Activated T-helper 1 cell treated with anti-CD3 and anti-CD28 coated beads, Interleukin-12 subunit alpha, Interleukin-12 subunit beta, Interleukin-2, Interleukin-4 antibody, amounts not matched to agents 30 ng/mL and 10 ng/mL and 1 ng/mL, durations not matched to agents 14 hours and 24 hours and 36 hours (primary cell): ENCODE results near the gene CD34. TPM values are rescaled to one million over a fixed set of nuclear protein-coding genes. Genes with fewer than 3 reads are reported as not detected.

Source experiments
- DNase-seq: peaks from one replicate; pipeline ENCODE4 v3.0.0; 2021; ENCODE audit warnings: low spot score
- H3K27ac Mint-ChIP-seq: one replicate; pipeline ENCODE4 v1.8.0; 2021; ENCODE audit warnings: mild to moderate bottlenecking, mixed read lengths
- H3K27me3 Mint-ChIP-seq: one replicate; pipeline ENCODE4 v1.8.0; 2022; ENCODE audit warnings: mild to moderate bottlenecking, moderate library complexity, mixed read lengths; ENCODE audit not compliant: insufficient read depth
- H3K36me3 Mint-ChIP-seq: one replicate; pipeline ENCODE4 v1.8.0; 2021; ENCODE audit warnings: low read depth, mixed read lengths
- H3K4me1 Mint-ChIP-seq: one replicate; pipeline ENCODE4 v1.8.0; 2021; ENCODE audit warnings: low read depth, mixed read lengths
- H3K4me3 Mint-ChIP-seq: one replicate; pipeline ENCODE4 v1.8.0; 2021; ENCODE audit warnings: mild to moderate bottlenecking, moderate library complexity, mixed read lengths
- H3K9me3 Mint-ChIP-seq: one replicate; pipeline ENCODE4 v1.8.0; 2021; ENCODE audit warnings: mixed read lengths
- intact Hi-C: fragments of 100-400 bp; cut with micrococcal nuclease; formaldehyde crosslinking; loops from one replicate; pipeline ENCODE4 v1.15.1; 2024
- total RNA-seq: library from RNA; stranded (reverse); gene quantifications from 2 replicates; pipeline ENCODE4 v1.2.3, GENCODE V29; 2022

Gene CD34
- total RNA-seq, 1 donor from 2014 or later, result not detected

DNA sequence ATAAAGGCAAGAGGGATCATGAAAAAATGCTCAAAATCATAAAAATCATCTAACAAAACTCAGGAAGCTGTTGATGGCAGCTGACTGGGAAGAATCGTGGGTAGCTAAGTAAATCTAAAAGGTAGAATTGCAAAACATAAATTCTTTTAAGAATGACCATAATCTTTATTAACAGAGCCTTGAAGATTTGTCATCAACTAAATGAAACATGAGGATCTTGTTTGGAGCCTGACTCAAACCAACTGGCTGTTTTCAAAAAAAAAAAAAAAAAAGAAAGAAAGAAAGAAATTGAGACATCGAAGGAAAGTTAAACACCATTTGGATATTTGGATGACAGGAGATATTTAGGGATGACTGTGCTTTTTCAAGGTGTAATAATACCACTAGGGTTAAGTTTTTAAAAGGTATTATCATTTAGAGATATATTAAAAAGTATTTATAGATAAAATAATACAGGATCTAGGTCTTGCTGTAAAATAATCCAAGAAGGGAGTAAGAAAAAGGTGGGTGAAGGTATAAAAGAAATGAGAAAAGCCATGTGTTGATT is 48.6 kb downstream of the CD34 start:
- H3K36me3 Mint-ChIP-seq, result peaks cover 44% of the 10 kb centered on the region
- peak overlapping the region; percentile 87 for H3K27ac Mint-ChIP-seq
- intact Hi-C loops, result no loop called here
- no peaks in the 10 kb centered on the region for H3K27me3 Mint-ChIP-seq
- no peak for DNase-seq
- H3K4me1 Mint-ChIP-seq, result peaks cover 3% of the 10 kb centered on the region
- H3K9me3 Mint-ChIP-seq, result no peaks in the 10 kb centered on the region
- H3K4me3 Mint-ChIP-seq, result peak overlapping the region; percentile 66

- intact Hi-C loops, result loop anchor here (1.0 kb wide), 1 partner anchor 12 kb away; no protein-coding TSS in a partner anchor
- Mint-ChIP-seq H3K27ac (peak overlapping the region; percentile 87), H3K4me1 (peaks cover 10% of the 10 kb centered on the region), H3K4me3 (peak overlapping the region; percentile 66), H3K27me3 (no peaks in the 10 kb centered on the region), H3K36me3 (peaks cover 43% of the 10 kb centered on the region), H3K9me3 (no peaks in the 10 kb centered on the region)
- DNase-seq, result peak; percentile 50
Measured at GRCh38 chr1:207861442-207862177, 49.3 kb downstream of the CD34 start.

- intact Hi-C loops, result no loop called here
- Mint-ChIP-seq H3K36me3 (peaks cover 42% of the 10 kb centered on the region), H3K4me3 (no peak overlapping the region), H3K27ac (no peak overlapping the region), H3K4me1 (peaks cover 20% of the 10 kb centered on the region), H3K9me3 (no peaks in the 10 kb centered on the region), H3K27me3 (no peaks in the 10 kb centered on the region)
- DNase-seq, result no peak
Measured at GRCh38 chr1:207860531-207860930, 50.4 kb downstream of the CD34 start.

- H3K4me1 Mint-ChIP-seq, result peaks cover 29% of the 10 kb centered on the region
- intact Hi-C loops, result no loop called here
Measured at GRCh38 chr1:207858806-207859205, 52.1 kb downstream of the CD34 start.

DNA sequence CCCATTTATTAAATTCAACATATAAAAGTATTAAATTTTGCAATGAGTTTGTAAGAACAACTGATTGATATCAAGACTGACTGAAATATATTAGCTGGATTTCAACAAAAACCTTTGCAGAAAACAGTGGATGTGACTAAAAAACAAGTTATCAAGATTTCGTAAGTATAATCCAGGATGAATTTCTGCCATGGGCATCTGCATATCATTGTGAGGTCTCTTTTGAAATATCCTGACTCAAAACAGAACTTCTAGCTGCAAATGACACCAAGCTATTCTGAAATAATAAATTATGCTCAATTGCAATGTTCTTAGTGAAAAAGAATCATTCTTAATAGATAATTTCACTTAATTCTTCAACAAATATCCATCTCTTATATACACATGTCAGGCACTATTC is 52.6 kb downstream of the CD34 start:
- no peak for DNase-seq
- intact Hi-C loops, result no loop called here
- H3K27ac Mint-ChIP-seq, result no peak overlapping the region
- H3K4me3 Mint-ChIP-seq, result no peak overlapping the region
- no peaks in the 10 kb centered on the region for H3K27me3 Mint-ChIP-seq
- H3K36me3 Mint-ChIP-seq, result peaks cover 36% of the 10 kb centered on the region
- no peaks in the 10 kb centered on the region for H3K9me3 Mint-ChIP-seq
- peaks cover 35% of the 10 kb centered on the region for H3K4me1 Mint-ChIP-seq

More at GRCh38 chr1:207858806-207859205, 52.1 kb downstream of the CD34 start:
- Mint-ChIP-seq H3K36me3 (peaks cover 39% of the 10 kb centered on the region), H3K4me3 (no peak overlapping the region), H3K27me3 (no peaks in the 10 kb centered on the region), H3K9me3 (no peaks in the 10 kb centered on the region), H3K27ac (no peak overlapping the region)
- DNase-seq, result no peak

- intact Hi-C loops, result no loop called here
- Mint-ChIP-seq H3K9me3 (no peaks in the 10 kb centered on the region), H3K36me3 (peaks cover 32% of the 10 kb centered on the region), H3K4me1 (peaks cover 41% of the 10 kb centered on the region), H3K4me3 (no peak overlapping the region), H3K27me3 (no peaks in the 10 kb centered on the region), H3K27ac (no peak overlapping the region)
- no peak for DNase-seq
Measured at GRCh38 chr1:207857447-207857846, 53.5 kb downstream of the CD34 start.

DNA sequence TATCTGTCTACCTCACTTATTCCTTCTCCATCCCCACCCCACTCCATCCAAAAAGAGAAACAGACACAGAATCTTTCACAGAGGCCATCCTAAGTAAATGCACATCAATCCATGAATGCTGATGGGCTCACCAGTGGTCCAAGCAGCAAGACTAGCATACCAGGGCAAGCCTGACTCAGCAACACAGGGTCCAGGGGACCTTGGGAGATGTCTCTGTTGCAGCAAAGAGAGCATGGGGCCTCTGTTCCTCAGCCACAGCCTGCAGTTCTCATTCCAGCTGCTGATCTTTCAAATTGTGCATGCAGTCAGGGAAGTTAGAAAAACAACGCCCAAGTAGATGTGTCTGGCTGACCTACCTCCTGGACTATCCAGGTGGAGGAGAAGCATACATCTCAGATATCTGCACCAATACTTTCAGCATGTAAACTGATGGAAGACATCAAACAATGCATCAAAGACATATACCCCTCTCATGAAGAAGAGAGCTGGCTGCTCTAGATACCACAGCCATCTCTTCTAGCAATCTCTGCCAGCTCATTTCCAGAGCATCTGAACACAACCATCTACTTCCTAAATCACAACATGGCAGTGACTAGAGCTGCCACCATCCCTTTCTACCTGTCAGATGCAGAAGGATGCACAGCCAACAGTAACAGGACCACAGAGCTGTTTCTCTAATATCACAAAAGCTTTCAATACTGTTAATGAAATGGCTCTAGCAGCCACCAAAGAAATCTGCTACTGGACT is 54.5 kb downstream of the CD34 start:
- Mint-ChIP-seq H3K4me3 (no peak overlapping the region), H3K27me3 (no peaks in the 10 kb centered on the region), H3K9me3 (no peaks in the 10 kb centered on the region), H3K36me3 (peaks cover 30% of the 10 kb centered on the region), H3K27ac (peak overlapping the region; percentile 37), H3K4me1 (peaks cover 48% of the 10 kb centered on the region)
- intact Hi-C loops, result no loop called here
- DNase-seq, result no peak

DNA sequence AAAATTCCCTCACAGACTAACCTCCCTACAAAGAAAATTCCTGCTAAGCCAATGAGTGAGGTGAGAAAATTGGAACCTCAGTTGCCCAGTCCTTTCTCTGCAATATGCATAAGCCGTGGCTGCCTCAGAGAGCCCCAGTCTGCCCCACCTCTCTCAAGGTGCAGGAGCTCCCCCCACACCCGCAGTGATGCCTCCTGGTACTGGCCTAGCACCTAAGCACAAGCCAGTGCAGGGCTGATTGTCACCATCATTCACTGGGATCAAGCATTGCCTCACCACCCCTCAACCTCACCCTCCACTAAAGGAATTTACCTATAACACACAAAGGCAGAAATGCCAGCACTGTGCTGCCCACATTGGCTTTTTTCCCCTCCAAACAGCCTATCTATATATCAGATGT is 56.9 kb downstream of the CD34 start:
- Mint-ChIP-seq H3K4me3 (no peak overlapping the region), H3K4me1 (peaks cover 72% of the 10 kb centered on the region), H3K27me3 (no peaks in the 10 kb centered on the region), H3K27ac (no peak overlapping the region), H3K9me3 (no peaks in the 10 kb centered on the region), H3K36me3 (peaks cover 38% of the 10 kb centered on the region)
- intact Hi-C loops, result no loop called here
- no peak for DNase-seq

GRCh38 chr1:207853372-207853757 is 57.6 kb downstream of the CD34 start:
- H3K27me3 Mint-ChIP-seq, result no peaks in the 10 kb centered on the region

DNA sequence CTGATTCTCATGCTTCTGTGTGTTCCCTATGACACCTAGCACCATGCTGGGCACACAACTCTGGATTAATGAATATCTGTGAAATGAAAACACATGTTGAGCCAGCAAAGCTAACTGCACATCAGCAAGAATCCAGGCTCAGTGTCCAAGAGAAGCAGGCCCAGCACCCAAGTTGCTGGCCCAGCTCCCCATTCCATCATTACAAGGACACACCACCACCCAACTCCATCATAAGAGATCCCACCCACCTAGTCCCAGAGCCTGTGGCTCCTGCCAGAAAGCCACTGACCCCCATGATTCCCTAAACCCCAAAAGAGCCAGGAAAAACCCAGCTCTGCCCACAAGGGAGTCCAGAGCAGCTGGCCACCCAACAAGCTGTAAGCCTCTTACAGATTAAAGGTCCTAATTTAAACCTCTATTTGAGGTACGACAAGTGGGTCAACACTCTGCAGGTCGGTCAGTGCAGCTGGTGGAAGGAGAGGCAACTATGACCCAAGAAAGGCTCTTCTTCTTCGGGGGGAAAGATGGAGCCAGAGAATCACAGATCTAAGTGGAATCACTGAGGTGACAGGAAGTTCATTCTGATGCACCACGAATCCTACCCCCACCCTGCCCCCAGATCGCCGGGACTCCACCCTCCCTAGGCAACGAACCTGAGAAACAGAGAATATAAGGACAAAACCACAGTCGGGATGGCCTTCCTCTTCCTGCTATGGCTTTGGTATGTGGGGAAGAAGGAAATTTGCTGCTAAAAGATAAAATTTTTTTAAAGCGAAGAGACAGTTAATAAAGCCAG is 58.2 kb downstream of the CD34 start:
- Mint-ChIP-seq H3K9me3 (no peaks in the 10 kb centered on the region), H3K27ac (peak overlapping the region; percentile 6), H3K36me3 (peaks cover 42% of the 10 kb centered on the region), H3K4me3 (no peak overlapping the region), H3K4me1 (peaks cover 84% of the 10 kb centered on the region), H3K27me3 (no peaks in the 10 kb centered on the region)
- DNase-seq, result no peak
- intact Hi-C loops, result no loop called here

More at GRCh38 chr1:207853372-207853757, 57.6 kb downstream of the CD34 start:
- H3K27ac Mint-ChIP-seq, result no peak overlapping the region
- peaks cover 78% of the 10 kb centered on the region for H3K4me1 Mint-ChIP-seq
- no peak for DNase-seq
- peaks cover 38% of the 10 kb centered on the region for H3K36me3 Mint-ChIP-seq
- intact Hi-C loops, result no loop called here
- H3K9me3 Mint-ChIP-seq, result no peaks in the 10 kb centered on the region
- no peak overlapping the region for H3K4me3 Mint-ChIP-seq

DNA sequence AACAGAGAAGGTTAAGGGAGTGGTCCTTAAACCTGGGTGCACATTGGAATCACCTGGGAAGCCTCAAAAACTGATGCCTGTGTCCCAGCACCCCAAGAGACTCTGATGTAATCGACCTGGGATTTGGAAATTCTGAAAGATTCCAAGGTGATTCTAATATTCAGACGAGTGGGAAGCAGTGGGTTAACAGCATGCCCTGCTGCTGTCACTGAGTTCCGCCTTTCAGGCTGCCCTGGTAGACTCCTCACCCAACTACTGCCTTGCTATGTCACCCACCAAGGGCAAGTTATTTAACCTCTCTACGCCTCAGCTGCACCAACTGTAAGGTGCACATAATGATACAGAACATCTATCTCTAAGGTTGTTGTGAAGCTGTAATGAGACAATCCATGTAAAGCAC is 59.2 kb downstream of the CD34 start:
- no peak for DNase-seq
- Mint-ChIP-seq H3K4me1 (peaks cover 76% of the 10 kb centered on the region), H3K27ac (no peak overlapping the region), H3K27me3 (no peaks in the 10 kb centered on the region), H3K36me3 (peaks cover 36% of the 10 kb centered on the region), H3K9me3 (no peaks in the 10 kb centered on the region), H3K4me3 (no peak overlapping the region)
- intact Hi-C loops, result no loop called here

- DNase-seq, result no peak
- intact Hi-C loops, result no loop called here
Measured at GRCh38 chr1:207850621-207851407, 60.1 kb downstream of the CD34 start.

More at GRCh38 chr1:207850621-207851407, 60.1 kb downstream of the CD34 start:
- Mint-ChIP-seq H3K4me1 (peaks cover 68% of the 10 kb centered on the region), H3K4me3 (no peak overlapping the region), H3K27ac (peak overlapping the region; percentile 27), H3K9me3 (no peaks in the 10 kb centered on the region), H3K36me3 (peaks cover 27% of the 10 kb centered on the region), H3K27me3 (no peaks in the 10 kb centered on the region)
